ENCODE measurements around the gene MATR3. TPM values are rescaled to one million over a fixed set of nuclear protein-coding genes. Genes with fewer than 3 reads are reported as not detected.

Gene MATR3
- total and polyA plus RNA-seq, 2 donors (not counting 1 experiment from before 2014, with no cell fraction given), result 175 to 183 TPM

- H3K27ac ChIP-seq (ENCODE audit: insufficient read depth, low read length), result peak within 1 kb of the TSS; percentile 98
- no peaks in the 10 kb centered on the region for H3K36me3 ChIP-seq (ENCODE audit: control insufficient read depth, insufficient read depth, low read length)
- H2AFZ ChIP-seq (ENCODE audit: low read length), result peak within 1 kb of the TSS; percentile 59
- TF ChIP-seq EZH2 (IDR thresholded peaks at IDR 0.05; ENCODE audit: low read length, missing control alignments) (no peak), CTCF (conservative IDR thresholded peaks at IDR 0.05 in 1 of 2, IDR thresholded peaks at IDR 0.05 in 1 of 2; ENCODE audit: low read depth in 1 of 2, low read length in 2 of 2) (peak; percentile 60 to 73)
- no peaks in the 10 kb centered on the region for H3K27me3 ChIP-seq (ENCODE audit: control insufficient read depth, insufficient read depth, low read length)
- no peaks in the 10 kb centered on the region for H3K9me3 ChIP-seq (ENCODE audit: control insufficient read depth, insufficient read depth, low read depth, low read length)
- peaks cover 45% of the 10 kb centered on the region for H3K79me2 ChIP-seq (ENCODE audit: control insufficient read depth, insufficient read depth, low read length)
- H3K4me2 ChIP-seq (ENCODE audit: extremely low read depth, insufficient read depth, low read length), result peak within 1 kb of the TSS; percentile 94
- peak within 1 kb of the TSS; percentile 84 to 98 (median 92) for H3K4me3 ChIP-seq (replicated peaks in 1 of 4; ENCODE audit: control extremely low read depth in 1 of 4, insufficient read depth in 1 of 4, low read depth in 3 of 4, low read length in 4 of 4)
- peaks cover 4% of the 10 kb centered on the region for H3K4me1 ChIP-seq (ENCODE audit: control insufficient read depth, extremely low read depth, insufficient read depth, low read length)
- peak; percentile 97 for DNase-seq (ENCODE audit: low read depth in 2 of 2)
- no peaks in the 10 kb centered on the region for H4K20me1 ChIP-seq (ENCODE audit: control insufficient read depth, extremely low read depth, insufficient read depth, low read length)
- peak within 1 kb of the TSS; percentile 95 for H3K9ac ChIP-seq (ENCODE audit: insufficient read depth, low read length)
Measured at GRCh38 chr5:139341689-139342422, 48.3 kb downstream of the MATR3 start, which contains the start of gene PAIP2. Gene PAIP2 (plus strand): TSS chr5:139341854. CDS start chr5:139363785, 21,931 bp downstream.

- Histone ChIP-seq H3K79me2 (ENCODE audit: control insufficient read depth, insufficient read depth, low read length) (peaks cover 48% of the 10 kb centered on the region), H2AFZ (ENCODE audit: low read length) (no peak overlapping the region), H3K27me3 (ENCODE audit: control insufficient read depth, insufficient read depth, low read length) (no peaks in the 10 kb centered on the region), H3K4me2 (ENCODE audit: extremely low read depth, insufficient read depth, low read length) (peak overlapping the region; percentile 94), H3K36me3 (ENCODE audit: control insufficient read depth, insufficient read depth, low read length) (no peaks in the 10 kb centered on the region), H3K9ac (ENCODE audit: insufficient read depth, low read length) (peak overlapping the region; percentile 95), H3K9me3 (ENCODE audit: control insufficient read depth, insufficient read depth, low read depth, low read length) (no peaks in the 10 kb centered on the region), H4K20me1 (ENCODE audit: control insufficient read depth, extremely low read depth, insufficient read depth, low read length) (no peaks in the 10 kb centered on the region), H3K4me1 (ENCODE audit: control insufficient read depth, extremely low read depth, insufficient read depth, low read length) (peaks cover 4% of the 10 kb centered on the region), H3K4me3 (replicated peaks in 1 of 4; ENCODE audit: control extremely low read depth in 1 of 4, insufficient read depth in 1 of 4, low read depth in 3 of 4, low read length in 4 of 4) (peak overlapping the region; percentile 84 to 98 (median 92)), H3K27ac (ENCODE audit: insufficient read depth, low read length) (peak overlapping the region; percentile 98)
- TF ChIP-seq CTCF (conservative IDR thresholded peaks at IDR 0.05 in 1 of 2, IDR thresholded peaks at IDR 0.05 in 1 of 2; ENCODE audit: low read depth in 1 of 2, low read length in 2 of 2), result no peak
- no peak for TF ChIP-seq EZH2 (IDR thresholded peaks at IDR 0.05; ENCODE audit: low read length, missing control alignments)
- no peak for DNase-seq (ENCODE audit: low read depth in 2 of 2)
Measured at GRCh38 chr5:139342423-139342723, 48.8 kb downstream of the MATR3 start.

GRCh38 chr5:139343476-139343875 is 49.9 kb downstream of the MATR3 start:
- Histone ChIP-seq H3K27ac (ENCODE audit: insufficient read depth, low read length) (no peak overlapping the region), H3K36me3 (ENCODE audit: control insufficient read depth, insufficient read depth, low read length) (no peaks in the 10 kb centered on the region), H3K4me3 (replicated peaks in 1 of 4; ENCODE audit: control extremely low read depth in 1 of 4, insufficient read depth in 1 of 4, low read depth in 3 of 4, low read length in 4 of 4) (peak overlapping the region; percentile 84 to 98 (median 92)), H2AFZ (ENCODE audit: low read length) (no peak overlapping the region), H3K9ac (ENCODE audit: insufficient read depth, low read length) (no peak overlapping the region), H3K4me1 (ENCODE audit: control insufficient read depth, extremely low read depth, insufficient read depth, low read length) (peaks cover 4% of the 10 kb centered on the region), H3K79me2 (ENCODE audit: control insufficient read depth, insufficient read depth, low read length) (peaks cover 59% of the 10 kb centered on the region), H3K4me2 (ENCODE audit: extremely low read depth, insufficient read depth, low read length) (peak overlapping the region; percentile 94), H4K20me1 (ENCODE audit: control insufficient read depth, extremely low read depth, insufficient read depth, low read length) (no peaks in the 10 kb centered on the region), H3K27me3 (ENCODE audit: control insufficient read depth, insufficient read depth, low read length) (no peaks in the 10 kb centered on the region), H3K9me3 (ENCODE audit: control insufficient read depth, insufficient read depth, low read depth, low read length) (no peaks in the 10 kb centered on the region)
- no peak for DNase-seq (ENCODE audit: low read depth in 2 of 2)
- TF ChIP-seq CTCF (conservative IDR thresholded peaks at IDR 0.05 in 1 of 2, IDR thresholded peaks at IDR 0.05 in 1 of 2; ENCODE audit: low read depth in 1 of 2, low read length in 2 of 2) (no peak), EZH2 (IDR thresholded peaks at IDR 0.05; ENCODE audit: low read length, missing control alignments) (no peak)

All from fibroblast of lung (primary cell).